DOHH2 (cell line): ENCODE measurements around the gene AAGAB.

ENCODE experiments used
- H3F3A ChIP-seq: fragments of 200-600 bp; sonication (generic), shearing (Covaris generic); 2 replicates; pipeline ENCODE4 v1.6.0; 2016; ENCODE audit warnings: antibody characterized with exemption, mild to moderate bottlenecking; ENCODE audit not compliant: control insufficient read depth, insufficient read depth
- H3K27ac ChIP-seq: fragments of 200-600 bp; sonication (generic); 2 replicates; pipeline ENCODE4 v1.5.1; 2014; ENCODE audit warnings: low read depth, mild to moderate bottlenecking, low read length, moderate library complexity
- H3K27me3 ChIP-seq: fragments of 200-600 bp; sonication (generic); 2 replicates; pipeline ENCODE4 v1.6.1; 2014; ENCODE audit warnings: mild to moderate bottlenecking, low read length, mixed read lengths; ENCODE audit not compliant: control insufficient read depth
- H3K36me3 ChIP-seq: fragments of 200-600 bp; sonication (generic); 2 replicates; pipeline ENCODE4 v1.6.1; 2014; ENCODE audit warnings: mild to moderate bottlenecking, low read length, moderate library complexity, mixed read lengths; ENCODE audit not compliant: control insufficient read depth
- H3K4me1 ChIP-seq: fragments of 200-600 bp; sonication (generic); 2 replicates; pipeline ENCODE4 v1.6.1; 2014; ENCODE audit warnings: mild to moderate bottlenecking, low read length, mixed read lengths; ENCODE audit not compliant: control insufficient read depth
- H3K4me2 ChIP-seq: fragments of 200-600 bp; sonication (generic); 2 replicates; pipeline ENCODE4 v1.6.0; 2014; ENCODE audit warnings: mild to moderate bottlenecking, low read length, moderate library complexity
- H3K4me3 ChIP-seq: fragments of 200-600 bp; sonication (generic); 2 replicates; pipeline ENCODE4 v1.5.1; 2014; ENCODE audit warnings: mild to moderate bottlenecking, low read length, mixed read lengths
- H3K79me2 ChIP-seq: fragments of 200-600 bp; sonication (generic); 2 replicates; pipeline ENCODE4 v1.6.1; 2014; ENCODE audit warnings: mild to moderate bottlenecking, low read length, mixed read lengths; ENCODE audit not compliant: control insufficient read depth
- H3K9me2 ChIP-seq: fragments of 200-600 bp; sonication (generic); replicated peaks from 2 replicates; pipeline ENCODE4 v1.6.1; 2014; ENCODE audit warnings: mild to moderate bottlenecking, low read length, mixed read lengths; ENCODE audit not compliant: control insufficient read depth
- H3K9me3 ChIP-seq: fragments of 200-600 bp; sonication (generic); 2 replicates; pipeline ENCODE4 v1.6.1; 2014; ENCODE audit warnings: antibody characterized with exemption, low read length, mixed read lengths; ENCODE audit not compliant: control insufficient read depth, insufficient read depth
- H4K20me1 ChIP-seq: fragments of 200-600 bp; sonication (generic); 2 replicates; pipeline ENCODE4 v1.6.0; 2014; ENCODE audit warnings: low read depth, mild to moderate bottlenecking, antibody characterized with exemption, low read length, moderate library complexity; ENCODE audit not compliant: control insufficient read depth, insufficient read depth
- EZH2phosphoT487 ChIP-seq: fragments of 200-600 bp; sonication (generic); IDR thresholded peaks from 2 replicates; pipeline ENCODE4 v1.6.1; 2017; ENCODE audit warnings: borderline replicate concordance, mild to moderate bottlenecking, antibody characterized with exemption, low read length, moderate library complexity, mixed read lengths
- TF ChIP-seq, protein P1 (sequence below): fragments of 200-600 bp; sonication (generic); IDR thresholded peaks from one replicate; pipeline ENCODE4 v1.5.1; 2014; ENCODE audit warnings: antibody characterized with exemption, mild to moderate bottlenecking, low read depth, low read length; ENCODE audit not compliant: poor library complexity, severe bottlenecking

AAGAB gene

DNA sequence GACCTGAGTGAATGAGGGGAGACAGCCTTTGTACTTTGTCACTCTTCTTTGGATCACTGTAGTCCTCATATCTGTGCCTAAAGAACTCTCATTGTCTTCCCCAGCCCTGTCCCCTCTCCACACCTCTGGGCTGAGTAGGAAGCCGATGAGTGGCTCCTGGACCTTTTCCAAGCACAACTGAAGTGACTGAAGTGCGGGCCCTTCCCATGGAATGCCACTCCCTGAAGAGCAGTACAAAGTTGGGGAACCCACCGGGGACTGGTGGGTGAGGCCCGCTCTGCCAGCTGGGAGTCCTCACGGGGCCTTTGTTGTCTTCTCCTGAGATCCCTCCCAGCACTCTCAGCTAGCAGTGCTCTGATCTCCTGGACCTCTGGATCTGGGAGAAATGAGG, 90.1 kb downstream of the AAGAB start:
- Histone ChIP-seq H3K4me3 (no peak overlapping the region), H3K9me2 (no peaks in the 10 kb centered on the region), H3K4me1 (no peaks in the 10 kb centered on the region), H3K9me3 (no peaks in the 10 kb centered on the region), H3K27me3 (no peaks in the 10 kb centered on the region), H3K27ac (no peak overlapping the region), H4K20me1 (no peaks in the 10 kb centered on the region), H3F3A (no peaks in the 10 kb centered on the region), H3K79me2 (no peaks in the 10 kb centered on the region), H3K36me3 (peaks cover 2% of the 10 kb centered on the region; the same call in 1 of the 2 replicates), H3K4me2 (no peak overlapping the region)
- TF ChIP-seq, protein P1, sequence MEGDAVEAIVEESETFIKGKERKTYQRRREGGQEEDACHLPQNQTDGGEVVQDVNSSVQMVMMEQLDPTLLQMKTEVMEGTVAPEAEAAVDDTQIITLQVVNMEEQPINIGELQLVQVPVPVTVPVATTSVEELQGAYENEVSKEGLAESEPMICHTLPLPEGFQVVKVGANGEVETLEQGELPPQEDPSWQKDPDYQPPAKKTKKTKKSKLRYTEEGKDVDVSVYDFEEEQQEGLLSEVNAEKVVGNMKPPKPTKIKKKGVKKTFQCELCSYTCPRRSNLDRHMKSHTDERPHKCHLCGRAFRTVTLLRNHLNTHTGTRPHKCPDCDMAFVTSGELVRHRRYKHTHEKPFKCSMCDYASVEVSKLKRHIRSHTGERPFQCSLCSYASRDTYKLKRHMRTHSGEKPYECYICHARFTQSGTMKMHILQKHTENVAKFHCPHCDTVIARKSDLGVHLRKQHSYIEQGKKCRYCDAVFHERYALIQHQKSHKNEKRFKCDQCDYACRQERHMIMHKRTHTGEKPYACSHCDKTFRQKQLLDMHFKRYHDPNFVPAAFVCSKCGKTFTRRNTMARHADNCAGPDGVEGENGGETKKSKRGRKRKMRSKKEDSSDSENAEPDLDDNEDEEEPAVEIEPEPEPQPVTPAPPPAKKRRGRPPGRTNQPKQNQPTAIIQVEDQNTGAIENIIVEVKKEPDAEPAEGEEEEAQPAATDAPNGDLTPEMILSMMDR: no peak
- TF ChIP-seq EZH2phosphoT487: no peak

DNA sequence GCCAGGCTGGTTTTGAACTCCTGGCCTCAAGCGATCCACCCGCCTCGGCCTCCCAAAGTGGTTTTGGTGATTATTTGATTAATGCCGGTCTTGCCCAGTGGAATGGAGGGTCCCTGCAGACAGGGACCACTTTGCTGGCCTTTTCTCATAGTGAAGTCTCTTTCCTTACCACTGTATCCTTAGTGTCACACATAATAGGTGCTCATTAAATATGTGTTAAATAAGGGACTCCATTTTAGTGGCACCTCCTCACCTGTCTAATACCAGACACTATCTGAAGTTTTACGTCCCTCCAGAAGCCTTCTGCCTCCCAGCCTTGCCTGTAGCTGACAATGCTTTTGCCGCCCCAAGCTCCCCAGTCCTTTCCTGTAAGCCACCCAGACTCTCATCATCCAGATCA, 91.3 kb downstream of the AAGAB start:
- Histone ChIP-seq H3K27ac (no peak overlapping the region), H3K4me1 (no peaks in the 10 kb centered on the region), H3K36me3 (peaks cover 2% of the 10 kb centered on the region; the same call in 1 of the 2 replicates), H3K4me3 (no peak overlapping the region), H3K9me2 (no peaks in the 10 kb centered on the region), H3K9me3 (no peaks in the 10 kb centered on the region), H3K4me2 (no peak overlapping the region), H3F3A (no peaks in the 10 kb centered on the region), H3K27me3 (no peaks in the 10 kb centered on the region), H3K79me2 (no peaks in the 10 kb centered on the region), H4K20me1 (no peaks in the 10 kb centered on the region)
- TF ChIP-seq EZH2phosphoT487: no peak
- TF ChIP-seq, protein P1: no peak

DNA sequence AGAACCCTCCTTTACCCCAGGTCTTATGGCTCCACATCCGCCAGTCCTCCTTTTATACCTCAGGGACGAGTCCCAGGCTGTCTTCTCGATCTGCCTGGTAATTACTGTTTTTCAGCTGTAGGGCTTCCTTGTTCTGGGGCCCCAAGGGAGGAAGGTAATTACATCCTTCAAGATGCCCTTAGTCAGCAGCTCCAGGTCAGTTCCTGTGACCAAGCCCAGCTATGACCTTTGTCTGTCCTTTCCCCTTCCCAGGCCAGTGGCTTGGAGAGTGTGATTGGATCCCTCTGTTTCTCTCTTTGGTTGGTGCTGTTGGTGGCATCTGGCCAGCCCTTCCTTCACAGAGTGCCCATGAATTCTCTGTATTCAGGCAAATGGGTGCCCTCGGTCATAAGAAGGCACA, 92.6 kb downstream of the AAGAB start:
- H3F3A ChIP-seq: no peaks in the 10 kb centered on the region
- H4K20me1 ChIP-seq: no peaks in the 10 kb centered on the region
- no peak overlapping the region for H3K4me3 ChIP-seq
- H3K9me3 ChIP-seq: no peaks in the 10 kb centered on the region
- TF ChIP-seq EZH2phosphoT487: no peak
- TF ChIP-seq, protein P1: no peak
- H3K27me3 ChIP-seq: no peaks in the 10 kb centered on the region
- H3K36me3 ChIP-seq: peaks cover under 1% of the 10 kb centered on the region; the same call in 1 of the 2 replicates
- H3K4me2 ChIP-seq: no peak overlapping the region
- H3K27ac ChIP-seq: no peak overlapping the region
- no peaks in the 10 kb centered on the region for H3K4me1 ChIP-seq
- H3K9me2 ChIP-seq: no peaks in the 10 kb centered on the region
- no peaks in the 10 kb centered on the region for H3K79me2 ChIP-seq

DNA sequence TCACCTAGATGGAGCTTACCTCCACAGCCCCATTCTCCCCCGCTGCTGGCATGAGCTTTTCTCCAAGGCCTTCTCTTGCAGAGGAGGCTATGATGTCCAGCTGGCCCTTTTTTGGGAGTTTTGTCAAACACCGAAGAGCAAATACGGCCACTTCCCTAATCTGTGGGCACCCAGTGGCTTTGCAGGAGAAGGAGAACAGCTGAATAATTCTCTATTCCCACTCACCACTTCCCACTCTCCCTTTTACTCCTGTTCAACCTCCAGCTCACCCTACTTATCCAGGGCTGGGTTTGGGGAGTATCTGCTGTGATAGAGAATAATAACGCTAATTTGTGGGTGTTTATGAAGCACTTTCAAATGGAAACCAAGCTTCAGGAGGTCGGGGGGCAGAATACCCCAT, 93.0 kb downstream of the AAGAB start:
- TF ChIP-seq, protein P1: no peak
- Histone ChIP-seq H3K36me3 (no peaks in the 10 kb centered on the region), H3K9me2 (no peaks in the 10 kb centered on the region), H3K4me3 (no peak overlapping the region), H3K27me3 (no peaks in the 10 kb centered on the region), H3K4me1 (no peaks in the 10 kb centered on the region), H3K4me2 (no peak overlapping the region), H3K9me3 (no peaks in the 10 kb centered on the region), H3K79me2 (no peaks in the 10 kb centered on the region), H3F3A (no peaks in the 10 kb centered on the region), H4K20me1 (no peaks in the 10 kb centered on the region), H3K27ac (no peak overlapping the region)
